Kidney (tissue), 14 donors: ENCODE measurements around the gene PGP. TPM values are rescaled to one million over a fixed set of nuclear protein-coding genes. Genes with fewer than 3 reads are reported as not detected.

Experiments used
- DNase-seq, 5 donors: peaks; one replicate each; pipeline ENCODE4 v3.0.0-alpha.2; 2013 to 2020
- FAIRE-seq: peaks from 2 replicates; lab custom pipeline; 2012; peaks lifted over from hg19 to GRCh38; lab: Jason Lieb, UNC
- H3K27ac ChIP-seq, 2 donors: one replicate each; pipeline ENCODE4 v1.7.0; 2013; ENCODE audit warnings: low read depth in 2 of 2, low read length in 2 of 2, inconsistent platforms in 1 of 2
- H3K27me3 ChIP-seq: one replicate; pipeline ENCODE4 v1.7.1; 2013; ENCODE audit warnings: low read length, inconsistent platforms; ENCODE audit not compliant: control insufficient read depth, insufficient read depth
- H3K36me3 ChIP-seq, 3 donors: one replicate each; pipeline versions ENCODE4 v1.7.0 to v1.7.1; 2013; ENCODE audit warnings: low read length in 3 of 3, control low read depth in 1 of 3, inconsistent platforms in 1 of 3; ENCODE audit not compliant: insufficient read depth in 3 of 3, control insufficient read depth in 2 of 3
- H3K4me1 ChIP-seq, 3 donors: one replicate each; pipeline versions ENCODE4 v1.7.0 to v1.7.1; 2013; ENCODE audit warnings: low read length in 3 of 3, inconsistent platforms in 1 of 3, low read depth in 1 of 3; ENCODE audit not compliant: control insufficient read depth in 2 of 3, insufficient read depth in 2 of 3
- H3K4me3 ChIP-seq, 3 donors: one replicate each; pipeline versions ENCODE4 v1.7.0 to v1.8.1; 2013; ENCODE audit warnings: low read length in 3 of 3, control low read depth in 1 of 3, inconsistent platforms in 1 of 3
- H3K9ac ChIP-seq, 3 donors: one replicate each; pipeline versions ENCODE4 v1.7.0 to v1.7.1; 2013; ENCODE audit warnings: low read length in 3 of 3, control low read depth in 1 of 3, inconsistent platforms in 1 of 3
- H3K9me3 ChIP-seq, 3 donors: one replicate each; pipeline versions ENCODE4 v1.7.0 to v1.7.1; 2013; ENCODE audit warnings: low read length in 3 of 3, control low read depth in 1 of 3, inconsistent platforms in 1 of 3; ENCODE audit not compliant: control insufficient read depth in 2 of 3, insufficient read depth in 1 of 3
- intact Hi-C: fragments of 100-400 bp; cut with DNase I; formaldehyde crosslinking; loops from one replicate; pipeline ENCODE4 v1.11.1; 2022
- polyA plus RNA-seq: library from polyadenylated mRNA; stranded (reverse); fragments of 350-450 nt; fragmentation: Illumina TruSeq; extraction: RNeasy Lipid Tissue Mini Kit (QIAGEN cat#74804); gene quantifications from one replicate; pipeline ENCODE4 v1.2.3, GENCODE V29; 2014; ENCODE audit warnings: low read depth, low replicate concordance; ENCODE audit not compliant: insufficient read depth
- total RNA-seq: library from RNA; stranded (reverse); fragmentation: NEBNext Ultra II Directional; extraction: Animal tissue kit (Norgen Biotek cat#: 25700); gene quantifications from one replicate; pipeline ENCODE4 v1.2.1, GENCODE V29; 2021
- TF ChIP-seq, protein P1 (sequence below): IDR thresholded peaks from 3 replicates; pipeline ENCODE4 v1.5.1; 2012; ENCODE audit warnings: mild to moderate bottlenecking, moderate library complexity, borderline replicate concordance; ENCODE audit not compliant: insufficient read depth; ENCODE audit errors: extremely low read depth
- donor health status: control.
- donor health status: control.
- donor health status: control.
- donor health status: control.
- donor health status: control.
- donor health status: DM: yes; HTN: yes; CAD: no.
- donor health status: Normal renal cell carcinoma (clear cell type).

Gene PGP
- total and polyA plus RNA-seq, 2 donors from 2014 or later, result 13.5 to 21.2 TPM

DNA sequence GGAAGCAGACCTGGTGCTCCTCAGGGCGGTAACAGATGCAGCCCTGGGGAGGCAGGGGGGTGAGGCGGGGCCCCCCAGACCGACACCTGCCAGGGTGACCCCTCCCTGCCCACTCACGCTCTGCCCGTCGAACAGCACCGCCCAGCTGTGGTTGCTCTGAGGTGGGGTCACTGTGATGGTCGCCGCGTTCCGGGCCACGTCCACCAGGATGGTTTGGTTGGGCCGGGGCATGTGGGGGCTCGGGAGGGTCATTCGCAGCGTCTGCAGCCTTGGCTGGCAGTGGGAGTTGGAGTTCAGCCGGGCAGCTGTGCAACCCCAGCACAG, 4.7 kb downstream of the PGP start:
- H3K4me1 ChIP-seq, result peaks cover 0 to 37% (median 20%) of the 10 kb centered on the region in 3 donors
- no peak overlapping the region for H3K27ac ChIP-seq
- no peaks in the 10 kb centered on the region for H3K9me3 ChIP-seq
- no peaks in the 10 kb centered on the region for H3K27me3 ChIP-seq
- peaks cover 0 to 4% (median 0%) of the 10 kb centered on the region in 3 donors for H3K36me3 ChIP-seq
- H3K4me3 ChIP-seq, result no peak overlapping the region
- FAIRE-seq (no peak), DNase-seq (peak in 1 of 5 donors; percentile 76)
- intact Hi-C loops, result no loop called here
- no peak overlapping the region for H3K9ac ChIP-seq
- TF ChIP-seq, protein P1, sequence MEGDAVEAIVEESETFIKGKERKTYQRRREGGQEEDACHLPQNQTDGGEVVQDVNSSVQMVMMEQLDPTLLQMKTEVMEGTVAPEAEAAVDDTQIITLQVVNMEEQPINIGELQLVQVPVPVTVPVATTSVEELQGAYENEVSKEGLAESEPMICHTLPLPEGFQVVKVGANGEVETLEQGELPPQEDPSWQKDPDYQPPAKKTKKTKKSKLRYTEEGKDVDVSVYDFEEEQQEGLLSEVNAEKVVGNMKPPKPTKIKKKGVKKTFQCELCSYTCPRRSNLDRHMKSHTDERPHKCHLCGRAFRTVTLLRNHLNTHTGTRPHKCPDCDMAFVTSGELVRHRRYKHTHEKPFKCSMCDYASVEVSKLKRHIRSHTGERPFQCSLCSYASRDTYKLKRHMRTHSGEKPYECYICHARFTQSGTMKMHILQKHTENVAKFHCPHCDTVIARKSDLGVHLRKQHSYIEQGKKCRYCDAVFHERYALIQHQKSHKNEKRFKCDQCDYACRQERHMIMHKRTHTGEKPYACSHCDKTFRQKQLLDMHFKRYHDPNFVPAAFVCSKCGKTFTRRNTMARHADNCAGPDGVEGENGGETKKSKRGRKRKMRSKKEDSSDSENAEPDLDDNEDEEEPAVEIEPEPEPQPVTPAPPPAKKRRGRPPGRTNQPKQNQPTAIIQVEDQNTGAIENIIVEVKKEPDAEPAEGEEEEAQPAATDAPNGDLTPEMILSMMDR, result no peak

DNA sequence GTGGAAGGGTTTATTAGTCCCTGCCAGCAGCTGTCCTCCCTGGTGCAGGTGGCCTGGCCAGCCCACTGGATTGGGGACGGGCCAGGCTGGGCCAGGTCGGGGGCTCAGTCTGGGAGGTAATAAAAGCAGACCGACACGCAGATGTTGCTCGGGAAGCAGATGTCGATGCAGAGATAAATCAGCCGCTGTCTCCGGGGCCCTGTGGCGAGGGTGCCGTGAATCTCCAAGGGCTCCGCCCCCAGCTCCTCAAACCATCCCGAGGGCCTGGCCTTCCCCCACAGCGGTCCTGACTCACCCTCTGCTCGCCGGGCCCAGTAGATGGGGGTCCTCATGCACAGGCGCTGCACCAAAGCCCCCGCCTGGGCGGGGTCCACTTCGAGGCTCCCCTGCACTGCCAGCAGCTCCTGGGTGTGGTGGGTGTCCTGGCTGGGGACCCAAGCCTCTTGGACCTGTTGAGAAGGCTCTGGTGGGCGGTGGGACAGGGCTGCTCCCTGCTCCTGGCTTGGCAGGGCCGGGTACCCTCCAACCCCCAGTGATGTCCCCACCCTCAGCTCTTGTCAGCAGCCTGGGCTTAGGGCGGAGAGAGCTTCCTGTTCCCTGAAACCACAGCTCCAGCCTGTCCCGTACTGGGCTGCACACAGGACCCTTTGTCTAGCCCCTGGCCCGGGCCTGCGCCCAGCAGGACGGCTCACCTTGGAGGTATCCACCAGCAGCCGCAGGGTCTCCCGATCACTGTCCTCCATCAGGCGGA, 5.2 kb downstream of the PGP start:
- DNase-seq, result peak in 1 of 5 donors; percentile 79
- Histone ChIP-seq H3K36me3 (peaks cover 0 to 4% (median 0%) of the 10 kb centered on the region in 3 donors), H3K4me3 (no peak overlapping the region), H3K27me3 (no peaks in the 10 kb centered on the region), H3K4me1 (peaks cover 0 to 40% (median 24%) of the 10 kb centered on the region in 3 donors), H3K27ac (no peak overlapping the region), H3K9ac (no peak overlapping the region), H3K9me3 (no peaks in the 10 kb centered on the region)
- no peak for FAIRE-seq
- intact Hi-C loops, result no loop called here
- TF ChIP-seq, protein P1, result no peak

DNA sequence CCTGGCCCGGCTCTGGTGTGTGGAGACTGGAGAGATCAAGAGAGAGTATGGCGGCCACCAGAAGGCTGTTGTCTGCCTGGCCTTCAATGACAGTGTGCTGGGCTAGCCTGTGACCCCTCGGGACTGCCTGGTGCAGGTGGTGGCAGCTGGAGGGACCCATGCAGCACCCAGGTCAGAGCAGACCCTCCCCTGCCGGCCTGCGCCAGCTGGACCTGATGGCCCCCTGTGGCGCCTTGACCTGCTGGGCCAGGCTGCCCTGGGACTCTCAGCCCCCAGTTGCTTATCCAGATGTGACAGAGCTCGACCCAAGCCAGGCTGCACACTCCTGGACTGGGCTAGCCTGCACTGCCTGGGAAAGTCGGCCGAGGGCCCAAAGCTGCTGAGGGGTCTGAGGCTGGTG, 5.9 kb downstream of the PGP start:
- H3K36me3 ChIP-seq, result peaks cover 0 to 4% (median 0%) of the 10 kb centered on the region in 3 donors

More for the DNA sequence above, 5.9 kb downstream of the PGP start:
- FAIRE-seq (no peak), DNase-seq (no peak)
- Histone ChIP-seq H3K4me3 (no peak overlapping the region), H3K27me3 (no peaks in the 10 kb centered on the region), H3K9ac (no peak overlapping the region), H3K27ac (no peak overlapping the region), H3K4me1 (peaks cover 0 to 36% (median 24%) of the 10 kb centered on the region in 3 donors), H3K9me3 (no peaks in the 10 kb centered on the region)
- intact Hi-C loops, result no loop called here
- TF ChIP-seq, protein P1, result no peak
